Right lobe of liver (tissue), 6 donors: Measurements from ENCODE around the gene S100A9. TPM values are rescaled to one million over a fixed set of nuclear protein-coding genes. Genes with fewer than 3 reads are reported as not detected.

ENCODE experiments used
- ATAC-seq, 4 donors: fragments of 200-7000 bp; cut with Tn5 transposase; one replicate each; pipeline ENCODE4 v1.9.1; 2020; ENCODE audit warnings: mild to moderate bottlenecking in 4 of 4, moderate library complexity in 4 of 4
- DNase-seq, 3 donors: peaks; one replicate each; pipeline ENCODE4 v3.0.0-alpha.2; 2020
- H3K27ac ChIP-seq, 3 donors: fragments of 200-600 bp; one replicate each; pipeline ENCODE4 v1.8.0; 2022
- H3K27me3 ChIP-seq, 2 donors: fragments of 200-600 bp; one replicate each; pipeline ENCODE4 v1.8.0; 2022
- H3K36me3 ChIP-seq, 4 donors: fragments of 200-600 bp; sonication (generic) in 1 of 4; one replicate each; pipeline versions ENCODE4 v1.5.1 to v1.8.0; 2017 to 2022; ENCODE audit warnings: control low read depth in 1 of 4
- H3K4me1 ChIP-seq, 4 donors: fragments of 200-600 bp; sonication (generic) in 1 of 4; one replicate each; pipeline versions ENCODE4 v1.5.1 to v1.8.0; 2017 to 2022; ENCODE audit warnings: control low read depth in 1 of 4
- H3K4me3 ChIP-seq, 3 donors: fragments of 200-600 bp; one replicate each; pipeline ENCODE4 v1.8.0; 2022
- H3K9me3 ChIP-seq, 4 donors: fragments of 200-600 bp; sonication (generic) in 1 of 4; one replicate each; pipeline versions ENCODE4 v1.5.1 to v1.8.0; 2017 to 2022; ENCODE audit warnings: control low read depth in 1 of 4
- POLR2A ChIP-seq: fragments of 450-650 bp; IDR thresholded peaks from one replicate; pipeline ENCODE4 v1.6.1; 2017; ENCODE audit warnings: antibody characterized with exemption, mild to moderate bottlenecking
- WGBS: methylation state at CpG from one replicate; pipeline ENCODE4 v1.1.6; 2018; ENCODE audit warnings: low coverage, low lambda C conversion rate; ENCODE audit not compliant: insufficient coverage; ENCODE audit errors: missing lambda C conversion rate; 5-methylcytosine and 5-hydroxymethylcytosine counted together
- intact Hi-C, 2 donors: fragments of 100-400 bp; cut with DNase I; formaldehyde crosslinking; loops; one replicate each; pipeline versions ENCODE4 v1.11.2 to v1.14.1; 2022
- total RNA-seq, 6 experiments: library from RNA; depleted of rRNA in 2 of 6; stranded (reverse); fragments of >200 nt in 2 of 6; fragmentation: NEBNext Ultra II Directional in 3 of 6; extraction: Animal tissue kit (Norgen Biotek cat#: 25700) in 3 of 6; gene quantifications; one replicate each; pipeline versions ENCODE4 v1.1.0 to v1.2.4, GENCODE V29; 2016 to 2023
- TF ChIP-seq, protein P1 (sequence below), 4 donors: fragments of 200-600 bp in 3 of 4; fragments of 450-650 bp in 1 of 4; IDR thresholded peaks; one replicate each; pipeline versions ENCODE4 v1.5.1 to v1.8.0; 2016 to 2022; ENCODE audit warnings: antibody characterized with exemption in 4 of 4, mild to moderate bottlenecking in 2 of 4
- donor health status: DM: no; HTN: yes; CAD: no.
- donor health status: DM: no; HTN: no; CAD: no.
- donor health status: DM: no; HTN: no; CAD: no.
- donor health status: DM: no; HTN: yes; CAD: no.
- donor health status: DM: no; HTN: yes; CAD: no.

The S100A9 gene
- total RNA-seq, 6 experiments from 2014 or later: 34.3 to 96.8 (median 64.5) TPM

DNA sequence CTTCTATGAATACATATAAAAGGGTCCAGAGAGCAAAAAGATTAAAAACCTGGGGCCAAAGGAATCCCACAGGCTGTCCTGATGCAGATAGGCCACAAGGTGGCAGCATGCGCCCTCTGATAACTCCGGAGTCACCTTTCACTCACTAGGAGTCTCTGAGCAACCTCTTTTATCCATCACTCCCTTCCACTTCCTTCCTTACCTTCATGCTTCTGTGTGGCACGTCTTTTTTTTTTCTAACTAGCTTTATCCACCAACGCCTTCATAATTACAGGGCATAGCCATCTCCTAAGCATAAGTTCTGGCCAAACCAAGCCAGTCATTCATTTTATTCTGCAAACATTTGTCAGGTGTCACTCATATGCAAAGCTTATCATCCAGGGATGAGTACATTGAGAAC is 5.1 kb upstream of the S100A9 start:
- TF ChIP-seq POLR2A: no peak
- TF ChIP-seq, protein P1, sequence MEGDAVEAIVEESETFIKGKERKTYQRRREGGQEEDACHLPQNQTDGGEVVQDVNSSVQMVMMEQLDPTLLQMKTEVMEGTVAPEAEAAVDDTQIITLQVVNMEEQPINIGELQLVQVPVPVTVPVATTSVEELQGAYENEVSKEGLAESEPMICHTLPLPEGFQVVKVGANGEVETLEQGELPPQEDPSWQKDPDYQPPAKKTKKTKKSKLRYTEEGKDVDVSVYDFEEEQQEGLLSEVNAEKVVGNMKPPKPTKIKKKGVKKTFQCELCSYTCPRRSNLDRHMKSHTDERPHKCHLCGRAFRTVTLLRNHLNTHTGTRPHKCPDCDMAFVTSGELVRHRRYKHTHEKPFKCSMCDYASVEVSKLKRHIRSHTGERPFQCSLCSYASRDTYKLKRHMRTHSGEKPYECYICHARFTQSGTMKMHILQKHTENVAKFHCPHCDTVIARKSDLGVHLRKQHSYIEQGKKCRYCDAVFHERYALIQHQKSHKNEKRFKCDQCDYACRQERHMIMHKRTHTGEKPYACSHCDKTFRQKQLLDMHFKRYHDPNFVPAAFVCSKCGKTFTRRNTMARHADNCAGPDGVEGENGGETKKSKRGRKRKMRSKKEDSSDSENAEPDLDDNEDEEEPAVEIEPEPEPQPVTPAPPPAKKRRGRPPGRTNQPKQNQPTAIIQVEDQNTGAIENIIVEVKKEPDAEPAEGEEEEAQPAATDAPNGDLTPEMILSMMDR (IDR thresholded peaks at IDR 0.05): peak; percentile 83 to 98 (median 96)
- 0% methylated on average over 4 of the region's 4 CpGs for WGBS
- H3K4me3 ChIP-seq: no peak overlapping the region
- intact Hi-C loops: loop anchor here in 1 of 2 donors (5.0 to 10.0 kb wide), 2 partner anchors 52 to 140 kb away; no protein-coding TSS in a partner anchor
- peak; percentile 65 to 74 (median 70) for DNase-seq
- no peaks in the 10 kb centered on the region for H3K36me3 ChIP-seq
- H3K9me3 ChIP-seq: no peaks in the 10 kb centered on the region
- peaks cover 0 to 3% (median 0%) of the 10 kb centered on the region in 4 donors for H3K4me1 ChIP-seq
- ATAC-seq: peak; percentile 81 to 87 (median 84)
- no peaks in the 10 kb centered on the region for H3K27me3 ChIP-seq
- no peak overlapping the region for H3K27ac ChIP-seq

GRCh38 chr1:153353226-153353947 is 4.3 kb upstream of the S100A9 start:
- intact Hi-C loops: loop anchor here in 1 of 2 donors (5.0 to 10.0 kb wide), 2 partner anchors 51 to 139 kb away; no protein-coding TSS in a partner anchor
- H3K36me3 ChIP-seq: no peaks in the 10 kb centered on the region
- H3K27me3 ChIP-seq: no peaks in the 10 kb centered on the region
- ATAC-seq (no peak), DNase-seq (peak in 1 of 3 donors; percentile 42)
- peaks cover 0 to 8% (median 2%) of the 10 kb centered on the region in 4 donors for H3K4me1 ChIP-seq
- no peak for TF ChIP-seq POLR2A
- TF ChIP-seq, protein P1 (IDR thresholded peaks at IDR 0.05): peak in 3 of 4 donors; percentile 22 to 39 (median 22)
- H3K27ac ChIP-seq: no peak overlapping the region
- H3K9me3 ChIP-seq: no peaks in the 10 kb centered on the region
- 63% methylated on average over 5 of the region's 7 CpGs for WGBS
- H3K4me3 ChIP-seq: no peak overlapping the region

DNA sequence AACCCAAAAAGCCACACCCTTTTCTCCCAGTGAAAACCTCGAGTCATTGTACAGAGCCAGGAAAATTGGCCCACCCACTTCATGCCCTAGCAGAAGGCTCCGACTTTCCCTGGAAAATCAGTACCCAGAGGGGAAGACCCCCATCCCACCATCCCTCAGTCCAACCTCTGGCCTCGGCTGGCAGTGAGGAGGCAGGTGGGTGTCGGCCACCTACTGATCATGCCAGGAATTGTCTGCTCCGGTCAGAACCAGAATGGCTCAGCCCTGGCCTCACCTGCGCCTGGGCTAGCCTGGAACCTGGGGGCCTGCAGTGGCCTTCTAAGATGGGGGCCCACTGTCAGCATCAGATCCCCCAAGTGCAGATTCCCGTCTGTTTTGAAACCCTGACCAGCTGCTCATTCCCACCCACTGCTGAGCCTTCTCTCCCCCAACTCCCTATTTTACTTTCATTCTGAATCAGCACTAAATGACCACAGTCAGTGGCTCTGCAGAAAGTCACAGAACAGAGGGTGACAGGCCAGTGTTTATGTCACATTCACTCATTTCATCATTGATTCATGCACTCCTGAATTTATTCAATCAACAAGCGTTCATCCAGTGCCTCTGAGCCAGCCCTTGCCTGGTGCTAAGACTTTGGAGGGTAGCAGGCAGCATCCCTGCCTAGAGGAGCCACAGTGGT is 3.0 kb upstream of the S100A9 start:
- peak in 1 of 3 donors; percentile 37 for DNase-seq
- 45% methylated on average over 4 of the region's 8 CpGs for WGBS
- no peak for TF ChIP-seq POLR2A
- TF ChIP-seq, protein P1 (IDR thresholded peaks at IDR 0.05): no peak

GRCh38 chr1:153355445-153356071 is 2.1 kb upstream of the S100A9 start:
- DNase-seq (peak; percentile 76 to 83 (median 80)), ATAC-seq (peak; percentile 76 to 84 (median 79))
- Histone ChIP-seq H3K27ac (no peak overlapping the region), H3K4me1 (peaks cover 0 to 8% (median 2%) of the 10 kb centered on the region in 4 donors), H3K27me3 (no peaks in the 10 kb centered on the region), H3K9me3 (no peaks in the 10 kb centered on the region), H3K36me3 (no peaks in the 10 kb centered on the region), H3K4me3 (no peak overlapping the region)
- no peak for TF ChIP-seq POLR2A
- TF ChIP-seq, protein P1 (IDR thresholded peaks at IDR 0.05): peak; percentile 47 to 64 (median 56)
- intact Hi-C loops: loop anchor here in 1 of 2 donors (10.0 kb wide), 1 partner anchor 49 kb away; no protein-coding TSS in a partner anchor
- 34% methylated on average over 9 of the region's 10 CpGs for whole genome bisulfite sequencing

More for the DNA sequence above, 3.0 kb upstream of the S100A9 start:
- no peaks in the 10 kb centered on the region for H3K27me3 ChIP-seq
- peaks cover 0 to 8% (median 2%) of the 10 kb centered on the region in 4 donors for H3K4me1 ChIP-seq
- H3K4me3 ChIP-seq: no peak overlapping the region
- no peaks in the 10 kb centered on the region for H3K36me3 ChIP-seq
- no peak for ATAC-seq
- no peaks in the 10 kb centered on the region for H3K9me3 ChIP-seq
- intact Hi-C loops: loop anchor here in 1 of 2 donors (5.0 to 10.0 kb wide), 2 partner anchors 50 to 138 kb away; no protein-coding TSS in a partner anchor
- H3K27ac ChIP-seq: no peak overlapping the region
